Neural progenitor cell (in vitro differentiated cells): Measurements from ENCODE around the gene PRRC2A.

Source experiments
- EZH2 ChIP-seq: fragments of 200-600 bp; sonication (generic); IDR thresholded peaks from 2 replicates; pipeline ENCODE4 v1.6.1; 2017; ENCODE audit warnings: antibody characterized with exemption, mild to moderate bottlenecking, moderate library complexity
- EZH2phosphoT487 ChIP-seq: fragments of 200-600 bp; sonication (generic); IDR thresholded peaks from 2 replicates; pipeline ENCODE4 v1.6.1; 2017; ENCODE audit warnings: antibody characterized with exemption
- TF ChIP-seq, protein P1 (sequence below): fragments of 200-600 bp; sonication (generic); IDR thresholded peaks from 2 replicates; pipeline ENCODE4 v1.5.1; 2017; ENCODE audit warnings: antibody characterized with exemption, mild to moderate bottlenecking

GRCh38 chr6:31574106-31575061 lies 46.1 kb upstream of the PRRC2A start:
- TF ChIP-seq, protein P1, sequence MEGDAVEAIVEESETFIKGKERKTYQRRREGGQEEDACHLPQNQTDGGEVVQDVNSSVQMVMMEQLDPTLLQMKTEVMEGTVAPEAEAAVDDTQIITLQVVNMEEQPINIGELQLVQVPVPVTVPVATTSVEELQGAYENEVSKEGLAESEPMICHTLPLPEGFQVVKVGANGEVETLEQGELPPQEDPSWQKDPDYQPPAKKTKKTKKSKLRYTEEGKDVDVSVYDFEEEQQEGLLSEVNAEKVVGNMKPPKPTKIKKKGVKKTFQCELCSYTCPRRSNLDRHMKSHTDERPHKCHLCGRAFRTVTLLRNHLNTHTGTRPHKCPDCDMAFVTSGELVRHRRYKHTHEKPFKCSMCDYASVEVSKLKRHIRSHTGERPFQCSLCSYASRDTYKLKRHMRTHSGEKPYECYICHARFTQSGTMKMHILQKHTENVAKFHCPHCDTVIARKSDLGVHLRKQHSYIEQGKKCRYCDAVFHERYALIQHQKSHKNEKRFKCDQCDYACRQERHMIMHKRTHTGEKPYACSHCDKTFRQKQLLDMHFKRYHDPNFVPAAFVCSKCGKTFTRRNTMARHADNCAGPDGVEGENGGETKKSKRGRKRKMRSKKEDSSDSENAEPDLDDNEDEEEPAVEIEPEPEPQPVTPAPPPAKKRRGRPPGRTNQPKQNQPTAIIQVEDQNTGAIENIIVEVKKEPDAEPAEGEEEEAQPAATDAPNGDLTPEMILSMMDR, result no peak
- TF ChIP-seq EZH2 (no peak), EZH2phosphoT487 (no peak)
